Lower lobe of right lung (tissue), 2 donors: Measurements from ENCODE around the gene CDK12. TPM values are rescaled to one million over a fixed set of nuclear protein-coding genes. Genes with fewer than 3 reads are reported as not detected.

ENCODE experiments used
- ATAC-seq, 2 donors: fragments of 200-7000 bp; cut with Tn5 transposase; one replicate each; pipeline ENCODE4 v1.9.1; 2020 to 2022; ENCODE audit warnings: mild to moderate bottlenecking in 2 of 2, moderate library complexity in 2 of 2
- DNase-seq: peaks from one replicate; pipeline ENCODE4 v3.0.0-alpha.2; 2020
- H3K27ac ChIP-seq: fragments of 200-600 bp; one replicate; pipeline ENCODE4 v1.8.0; 2022
- H3K27me3 ChIP-seq: fragments of 200-600 bp; one replicate; pipeline ENCODE4 v1.8.0; 2022; ENCODE audit warnings: low read depth
- H3K36me3 ChIP-seq: fragments of 200-600 bp; one replicate; pipeline ENCODE4 v1.8.0; 2022; ENCODE audit warnings: mild to moderate bottlenecking
- H3K4me1 ChIP-seq: fragments of 200-600 bp; one replicate; pipeline ENCODE4 v1.8.0; 2022
- H3K4me3 ChIP-seq: fragments of 200-600 bp; one replicate; pipeline ENCODE4 v1.8.0; 2022; ENCODE audit warnings: mild to moderate bottlenecking
- H3K9me3 ChIP-seq: fragments of 200-600 bp; one replicate; pipeline ENCODE4 v1.8.0; 2022
- CTCF ChIP-seq: fragments of 200-600 bp; IDR thresholded peaks from one replicate; pipeline ENCODE4 v1.8.0; 2022; ENCODE audit warnings: antibody characterized with exemption, mild to moderate bottlenecking
- intact Hi-C: fragments of 100-400 bp; cut with DNase I; formaldehyde crosslinking; loops from one replicate; pipeline ENCODE4 v1.11.0; 2022
- total RNA-seq: library from RNA; stranded (reverse); fragmentation: NEBNext Ultra II Directional; extraction: Animal tissue kit (Norgen Biotek cat#: 25700); gene quantifications from one replicate; pipeline ENCODE4 v1.2.1, GENCODE V29; 2021
- donor health status: DM: no; HTN: yes; CAD: no; lungs with severe emphysema.

The CDK12 gene
- total RNA-seq, 1 donor from 2014 or later: 53.7 TPM

- TF ChIP-seq CTCF: peak; percentile 32
- Histone ChIP-seq H3K4me3 (no peak overlapping the region), H3K9me3 (no peaks in the 10 kb centered on the region), H3K36me3 (no peaks in the 10 kb centered on the region), H3K4me1 (peaks cover 8% of the 10 kb centered on the region), H3K27ac (no peak overlapping the region), H3K27me3 (no peaks in the 10 kb centered on the region)
- DNase-seq (no peak), ATAC-seq (no peak)
- intact Hi-C loops: no loop called here
Observed at GRCh38 chr17:39576187-39576586, 114.9 kb downstream of the CDK12 start.

- H3K9me3 ChIP-seq: no peaks in the 10 kb centered on the region
- no peak for DNase-seq
- ATAC-seq: no peak
- H3K36me3 ChIP-seq: no peaks in the 10 kb centered on the region
- no peak overlapping the region for H3K27ac ChIP-seq
- no peaks in the 10 kb centered on the region for H3K27me3 ChIP-seq
- no peak for TF ChIP-seq CTCF
- intact Hi-C loops: no loop called here
- H3K4me1 ChIP-seq: no peaks in the 10 kb centered on the region
- H3K4me3 ChIP-seq: no peak overlapping the region
Observed at GRCh38 chr17:39578272-39578671, 117.0 kb downstream of the CDK12 start.

GRCh38 chr17:39579318-39580081 is 118.2 kb downstream of the CDK12 start:
- Histone ChIP-seq H3K4me1 (no peaks in the 10 kb centered on the region), H3K36me3 (no peaks in the 10 kb centered on the region), H3K27ac (no peak overlapping the region), H3K27me3 (no peaks in the 10 kb centered on the region), H3K9me3 (no peaks in the 10 kb centered on the region), H3K4me3 (no peak overlapping the region)
- ATAC-seq: peak in 1 of 2 donors; percentile 14
- no peak for TF ChIP-seq CTCF
- intact Hi-C loops: no loop called here
- DNase-seq: no peak

- Histone ChIP-seq H3K36me3 (no peaks in the 10 kb centered on the region), H3K4me1 (no peaks in the 10 kb centered on the region), H3K4me3 (no peak overlapping the region), H3K27ac (no peak overlapping the region), H3K27me3 (no peaks in the 10 kb centered on the region), H3K9me3 (no peaks in the 10 kb centered on the region)
- ATAC-seq (no peak), DNase-seq (no peak)
- intact Hi-C loops: no loop called here
- no peak for TF ChIP-seq CTCF
Observed at GRCh38 chr17:39580082-39580468, 118.8 kb downstream of the CDK12 start.

GRCh38 chr17:39581071-39581758 is 119.9 kb downstream of the CDK12 start:
- no peak overlapping the region for H3K4me3 ChIP-seq
- ATAC-seq (no peak), DNase-seq (no peak)
- intact Hi-C loops: no loop called here
- TF ChIP-seq CTCF: no peak
- H3K27ac ChIP-seq: no peak overlapping the region
- H3K9me3 ChIP-seq: no peaks in the 10 kb centered on the region
- no peaks in the 10 kb centered on the region for H3K4me1 ChIP-seq
- no peaks in the 10 kb centered on the region for H3K36me3 ChIP-seq
- H3K27me3 ChIP-seq: no peaks in the 10 kb centered on the region
